Muscle layer of colon (tissue), 2 donors: ENCODE measurements around the gene SAGE1.
"Not testable (repeated sequence)": the region's sequence is repeated elsewhere in the genome, so short reads cannot be mapped to it uniquely, and the experiment has no call there.

ENCODE experiments used
- H3K27ac ChIP-seq: one replicate; pipeline ENCODE4 v1.7.0; 2013; ENCODE audit warnings: low read depth, mild to moderate bottlenecking, low read length, moderate library complexity
- H3K27me3 ChIP-seq, 2 donors: one replicate each; pipeline ENCODE4 v1.7.0; 2013; ENCODE audit warnings: low read length in 2 of 2, mild to moderate bottlenecking in 2 of 2; ENCODE audit not compliant: insufficient read depth in 2 of 2, control insufficient read depth in 1 of 2
- H3K36me3 ChIP-seq: one replicate; pipeline ENCODE4 v1.7.0; 2013; ENCODE audit warnings: mild to moderate bottlenecking, low read length; ENCODE audit not compliant: insufficient read depth
- H3K4me1 ChIP-seq: one replicate; pipeline ENCODE4 v1.7.0; 2013; ENCODE audit warnings: mild to moderate bottlenecking, low read length; ENCODE audit not compliant: insufficient read depth
- H3K4me3 ChIP-seq, 2 donors: one replicate each; pipeline ENCODE4 v1.7.0; 2013; ENCODE audit warnings: low read length in 2 of 2, low read depth in 1 of 2, mild to moderate bottlenecking in 1 of 2, moderate library complexity in 1 of 2
- H3K9ac ChIP-seq: one replicate; pipeline ENCODE4 v1.7.0; 2013; ENCODE audit warnings: low read length
- H3K9me3 ChIP-seq: one replicate; pipeline ENCODE4 v1.7.0; 2013; ENCODE audit warnings: mild to moderate bottlenecking, low read length
- donor health status: abdominal sarcoma.
- donor health status: Adenocarcinoma of cecum.

SAGE1 gene, protein sequence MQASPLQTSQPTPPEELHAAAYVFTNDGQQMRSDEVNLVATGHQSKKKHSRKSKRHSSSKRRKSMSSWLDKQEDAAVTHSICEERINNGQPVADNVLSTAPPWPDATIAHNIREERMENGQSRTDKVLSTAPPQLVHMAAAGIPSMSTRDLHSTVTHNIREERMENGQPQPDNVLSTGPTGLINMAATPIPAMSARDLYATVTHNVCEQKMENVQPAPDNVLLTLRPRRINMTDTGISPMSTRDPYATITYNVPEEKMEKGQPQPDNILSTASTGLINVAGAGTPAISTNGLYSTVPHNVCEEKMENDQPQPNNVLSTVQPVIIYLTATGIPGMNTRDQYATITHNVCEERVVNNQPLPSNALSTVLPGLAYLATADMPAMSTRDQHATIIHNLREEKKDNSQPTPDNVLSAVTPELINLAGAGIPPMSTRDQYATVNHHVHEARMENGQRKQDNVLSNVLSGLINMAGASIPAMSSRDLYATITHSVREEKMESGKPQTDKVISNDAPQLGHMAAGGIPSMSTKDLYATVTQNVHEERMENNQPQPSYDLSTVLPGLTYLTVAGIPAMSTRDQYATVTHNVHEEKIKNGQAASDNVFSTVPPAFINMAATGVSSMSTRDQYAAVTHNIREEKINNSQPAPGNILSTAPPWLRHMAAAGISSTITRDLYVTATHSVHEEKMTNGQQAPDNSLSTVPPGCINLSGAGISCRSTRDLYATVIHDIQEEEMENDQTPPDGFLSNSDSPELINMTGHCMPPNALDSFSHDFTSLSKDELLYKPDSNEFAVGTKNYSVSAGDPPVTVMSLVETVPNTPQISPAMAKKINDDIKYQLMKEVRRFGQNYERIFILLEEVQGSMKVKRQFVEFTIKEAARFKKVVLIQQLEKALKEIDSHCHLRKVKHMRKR

DNA sequence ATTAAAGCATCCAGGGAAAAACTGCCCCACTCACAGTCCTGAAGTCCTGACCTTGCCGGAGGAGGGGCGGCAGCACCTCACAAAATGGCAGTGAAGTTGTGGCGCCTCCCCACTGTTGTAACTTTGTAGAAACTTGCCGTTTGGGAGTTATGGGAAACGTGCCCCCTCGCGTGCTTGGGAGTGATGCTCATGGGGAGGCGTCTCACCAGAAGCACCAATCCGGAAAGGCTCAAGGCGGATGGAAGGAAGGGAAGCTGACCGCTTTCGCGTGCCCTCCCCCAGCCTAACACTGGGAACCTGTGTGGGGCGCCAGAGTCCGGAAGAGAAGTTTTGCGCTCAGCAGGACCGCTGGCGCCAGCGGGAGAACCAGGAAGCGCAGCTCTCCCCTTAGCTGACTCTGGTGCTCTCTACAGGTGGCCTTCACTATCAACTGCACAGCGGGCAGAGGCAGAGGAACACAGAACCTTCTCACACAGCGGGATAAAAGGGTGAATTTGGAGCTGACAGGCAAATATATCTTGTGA is at the start of gene SAGE1, which contains the start of gene CT45A10:
Gene SAGE1, plus strand, starts transcription at position 423 of the 524 bp plus-strand sequence. CDS start 2,527 bp downstream, outside the sequence.
Gene CT45A10, minus strand, starts transcription at position 151 of the 524 bp plus-strand sequence. CDS start 8,100 bp downstream, outside the sequence.
- Histone ChIP-seq H3K4me1 (no peaks in the 10 kb centered on the region), H3K9ac (no peak within 1 kb of the TSS), H3K9me3 (no peaks in the 10 kb centered on the region), H3K36me3 (no peaks in the 10 kb centered on the region), H3K27ac (no peak within 1 kb of the TSS), H3K4me3 (no peak within 1 kb of the TSS), H3K27me3 (no peaks in the 10 kb centered on the region)

DNA sequence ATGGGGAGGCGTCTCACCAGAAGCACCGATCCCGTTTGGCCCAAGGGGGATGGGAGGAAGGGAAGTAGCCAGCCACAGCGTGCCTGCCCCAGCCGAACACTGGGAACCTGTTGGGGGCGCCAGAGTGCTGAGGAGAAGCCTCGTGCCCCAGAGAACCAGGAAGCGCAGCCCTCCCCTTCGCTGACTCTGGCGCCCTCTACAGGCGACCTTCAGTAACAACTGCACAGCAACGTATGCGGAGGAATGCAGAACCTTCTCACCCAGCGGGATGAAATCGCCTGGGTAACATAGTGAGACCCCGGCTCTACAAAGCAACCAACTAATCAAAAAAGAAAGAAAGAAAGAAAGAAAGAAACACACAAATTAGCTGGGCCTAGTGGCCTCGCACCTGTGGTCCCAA is 39.1 kb upstream of the SAGE1 start, which contains the start of gene CT45A8:
Gene CT45A8, minus strand, starts transcription at position 101 of the 400 bp plus-strand sequence. CDS start 3,755 bp downstream, outside the sequence.
- H3K4me3 ChIP-seq, H3K27ac ChIP-seq, H3K27me3 ChIP-seq, H3K4me1 ChIP-seq, H3K9me3 ChIP-seq, H3K9ac ChIP-seq, H3K36me3 ChIP-seq: not testable (repeated sequence)

DNA sequence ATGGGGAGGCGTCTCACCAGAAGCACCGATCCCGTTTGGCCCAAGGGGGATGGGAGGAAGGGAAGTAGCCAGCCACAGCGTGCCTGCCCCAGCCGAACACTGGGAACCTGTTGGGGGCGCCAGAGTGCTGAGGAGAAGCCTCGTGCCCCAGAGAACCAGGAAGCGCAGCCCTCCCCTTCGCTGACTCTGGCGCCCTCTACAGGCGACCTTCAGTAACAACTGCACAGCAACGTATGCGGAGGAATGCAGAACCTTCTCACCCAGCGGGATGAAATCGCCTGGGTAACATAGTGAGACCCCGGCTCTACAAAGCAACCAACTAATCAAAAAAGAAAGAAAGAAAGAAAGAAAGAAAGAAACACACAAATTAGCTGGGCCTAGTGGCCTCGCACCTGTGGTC is 21.8 kb upstream of the SAGE1 start, which contains the start of gene CT45A9:
Gene CT45A9, minus strand, starts transcription at position 101 of the 400 bp plus-strand sequence. CDS start 3,751 bp downstream, outside the sequence.
- not testable (repeated sequence) for H3K9ac ChIP-seq, H3K4me1 ChIP-seq, H3K36me3 ChIP-seq, H3K9me3 ChIP-seq, H3K27ac ChIP-seq, H3K27me3 ChIP-seq, H3K4me3 ChIP-seq

DNA sequence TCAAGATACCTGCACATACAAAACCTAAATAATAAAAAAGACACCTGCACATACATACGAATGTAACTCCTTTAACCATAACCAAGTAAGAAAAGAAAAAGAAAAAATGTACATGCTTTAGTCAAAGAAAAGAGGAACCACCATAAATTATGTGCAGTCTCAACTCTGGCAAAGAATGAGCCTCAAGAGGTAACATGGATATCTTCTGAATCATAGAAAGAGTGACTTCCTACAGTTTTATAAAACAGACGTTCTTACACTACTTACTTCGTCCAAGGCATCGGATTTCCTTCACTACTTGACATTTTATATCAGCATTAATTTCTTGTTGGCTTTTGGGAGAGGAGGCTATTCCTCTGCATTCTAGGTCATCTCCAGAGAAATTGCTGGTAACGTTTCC is 10.8 kb upstream of the SAGE1 start:
- H3K36me3 ChIP-seq, H3K4me3 ChIP-seq, H3K9ac ChIP-seq, H3K27ac ChIP-seq, H3K9me3 ChIP-seq, H3K4me1 ChIP-seq, H3K27me3 ChIP-seq: not testable (repeated sequence)

DNA sequence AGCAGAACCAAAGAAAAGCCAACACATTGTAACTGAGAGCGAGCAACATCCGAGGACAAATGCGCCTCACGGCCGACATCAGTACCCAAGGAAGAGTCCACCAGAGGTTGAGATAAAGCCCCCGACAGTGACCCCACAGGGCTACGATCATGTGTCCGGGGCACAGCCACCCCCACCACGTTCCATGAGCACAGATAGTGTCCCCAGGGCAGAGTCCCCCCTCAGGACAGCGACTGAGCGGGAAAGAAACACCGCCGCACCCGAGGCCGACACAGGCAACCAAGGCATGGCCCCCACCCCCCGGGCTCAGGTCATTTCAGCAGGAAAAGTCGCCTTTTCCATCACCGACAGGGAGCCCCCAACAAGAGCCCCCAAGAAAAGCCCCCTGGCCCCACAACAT is 5.3 kb upstream of the SAGE1 start:
- H3K4me3 ChIP-seq, H3K9ac ChIP-seq, H3K9me3 ChIP-seq, H3K4me1 ChIP-seq, H3K36me3 ChIP-seq, H3K27me3 ChIP-seq, H3K27ac ChIP-seq: not testable (repeated sequence)

DNA sequence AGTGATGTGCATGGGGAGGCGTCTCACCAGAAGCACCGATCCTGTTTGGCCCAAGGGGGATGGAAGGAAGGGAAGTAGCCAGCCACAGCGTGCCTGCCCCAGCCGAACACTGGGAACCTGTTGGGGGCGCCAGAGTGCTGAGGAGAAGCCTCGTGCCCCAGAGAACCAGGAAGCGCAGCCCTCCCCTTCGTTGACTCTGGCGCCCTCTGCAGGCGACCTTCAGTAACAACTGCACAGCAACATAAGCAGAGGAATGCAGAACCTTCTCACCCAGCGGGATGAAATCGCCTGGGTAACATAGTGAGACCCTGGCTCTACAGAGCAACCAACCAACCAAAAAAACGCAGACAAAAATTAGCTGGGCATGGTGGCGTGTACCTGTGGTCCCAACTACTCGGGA is 4.5 kb upstream of the SAGE1 start:
- not testable (repeated sequence) for H3K9me3 ChIP-seq, H3K27ac ChIP-seq, H3K4me1 ChIP-seq, H3K27me3 ChIP-seq, H3K36me3 ChIP-seq, H3K9ac ChIP-seq, H3K4me3 ChIP-seq

DNA sequence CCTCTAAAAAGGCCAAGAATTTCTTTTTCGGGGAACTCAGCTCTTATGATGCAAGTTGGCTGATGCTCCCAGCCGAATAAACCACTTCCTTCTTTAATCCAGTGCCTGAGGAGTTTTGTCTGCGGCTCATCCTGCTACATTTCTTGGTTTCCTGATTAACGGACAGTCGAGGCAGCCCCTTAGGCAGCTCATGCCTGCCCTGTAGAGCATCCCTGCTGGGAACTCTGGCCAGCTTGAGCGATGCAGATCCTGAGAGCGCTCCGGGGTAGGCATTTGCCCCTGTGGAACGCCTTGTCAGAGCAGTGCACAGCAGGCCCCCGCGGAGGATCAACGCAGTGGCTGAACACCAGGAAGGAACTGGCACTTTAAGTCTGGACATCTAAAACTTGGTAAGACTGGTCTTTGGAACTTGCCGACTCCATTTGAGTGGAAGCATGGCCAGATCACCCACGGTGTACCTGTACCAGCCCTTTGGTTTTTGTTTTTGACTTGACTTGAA is 3.4 kb upstream of the SAGE1 start:
- no peaks in the 10 kb centered on the region for H3K4me1 ChIP-seq
- no peaks in the 10 kb centered on the region for H3K9me3 ChIP-seq

DNA sequence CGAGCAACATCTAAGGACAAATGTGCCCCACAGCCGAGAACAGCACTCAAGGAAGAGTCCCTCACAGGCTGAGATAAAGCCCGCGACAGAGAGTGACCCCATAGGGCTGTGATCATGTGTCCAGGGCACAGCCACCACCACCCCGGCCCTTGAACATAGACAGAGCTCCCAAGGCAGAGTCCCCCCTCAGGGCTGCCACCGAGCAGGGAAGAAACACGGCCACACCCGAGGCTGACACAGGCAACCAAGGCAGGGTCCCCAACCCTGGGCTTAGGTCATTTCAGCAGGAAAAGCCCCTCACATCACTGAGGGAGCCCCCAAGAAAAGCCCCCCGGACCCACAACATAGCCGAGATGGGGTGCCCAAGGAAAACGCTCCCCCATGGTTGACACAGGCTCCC is 735 bp upstream of the SAGE1 start:
- H3K27ac ChIP-seq = no peak overlapping the region
- no peak overlapping the region for H3K4me3 ChIP-seq
- H3K36me3 ChIP-seq = no peaks in the 10 kb centered on the region
- no peaks in the 10 kb centered on the region for H3K9me3 ChIP-seq
- no peak overlapping the region for H3K9ac ChIP-seq
- H3K4me1 ChIP-seq = no peaks in the 10 kb centered on the region
- no peaks in the 10 kb centered on the region for H3K27me3 ChIP-seq

More for the DNA sequence above, 3.4 kb upstream of the SAGE1 start:
- no peaks in the 10 kb centered on the region for H3K36me3 ChIP-seq
- no peaks in the 10 kb centered on the region for H3K27me3 ChIP-seq
- H3K27ac ChIP-seq = no peak overlapping the region
- no peak overlapping the region for H3K4me3 ChIP-seq
- no peak overlapping the region for H3K9ac ChIP-seq

DNA sequence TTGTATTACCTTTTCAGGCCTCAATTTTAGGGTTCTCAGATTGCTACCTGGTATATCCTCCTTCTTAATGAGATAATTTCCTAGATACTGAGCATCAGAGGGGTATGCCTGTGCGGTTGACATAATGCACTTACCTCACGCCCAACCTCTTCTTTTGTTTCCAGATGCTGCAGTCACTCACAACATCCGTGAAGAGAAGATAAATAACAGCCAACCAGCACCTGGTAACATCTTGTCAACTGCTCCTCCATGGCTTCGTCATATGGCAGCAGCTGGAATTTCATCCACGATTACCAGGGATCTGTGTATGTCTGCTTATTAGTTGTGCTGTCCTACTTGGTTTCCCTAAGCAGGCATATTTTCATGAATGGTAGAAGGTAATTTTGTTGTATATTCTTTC is 16.7 kb downstream of the SAGE1 start:
- Histone ChIP-seq H3K4me1 (no peaks in the 10 kb centered on the region), H3K9ac (no peak overlapping the region), H3K27ac (no peak overlapping the region), H3K36me3 (no peaks in the 10 kb centered on the region), H3K27me3 (peaks cover 0 to 3% of the 10 kb centered on the region in 2 donors), H3K4me3 (no peak overlapping the region), H3K9me3 (no peaks in the 10 kb centered on the region)

DNA sequence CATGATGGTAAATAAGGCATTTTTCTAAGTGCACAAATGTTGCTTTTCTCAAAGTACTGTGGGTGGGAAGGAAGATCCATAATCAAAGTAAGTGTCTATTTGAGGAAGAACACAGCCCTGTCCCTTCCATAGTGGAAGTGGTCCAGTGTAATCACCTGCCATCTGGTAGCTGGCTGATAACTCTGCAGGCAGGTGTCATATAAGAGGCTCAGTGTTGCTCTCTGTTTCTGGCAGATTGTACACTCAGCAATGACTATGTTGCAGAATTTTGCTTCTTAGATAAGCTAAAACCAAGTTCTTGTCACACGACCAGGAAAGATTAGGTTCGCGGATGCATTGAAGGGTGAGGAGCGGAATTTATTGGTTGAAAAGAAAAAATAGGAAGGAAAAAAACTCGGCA is 20.9 kb downstream of the SAGE1 start:
- Histone ChIP-seq H3K9ac (no peak overlapping the region), H3K27me3 (peaks cover 0 to 5% of the 10 kb centered on the region in 2 donors), H3K4me1 (no peaks in the 10 kb centered on the region), H3K27ac (no peak overlapping the region), H3K4me3 (no peak overlapping the region), H3K36me3 (no peaks in the 10 kb centered on the region), H3K9me3 (no peaks in the 10 kb centered on the region)

DNA sequence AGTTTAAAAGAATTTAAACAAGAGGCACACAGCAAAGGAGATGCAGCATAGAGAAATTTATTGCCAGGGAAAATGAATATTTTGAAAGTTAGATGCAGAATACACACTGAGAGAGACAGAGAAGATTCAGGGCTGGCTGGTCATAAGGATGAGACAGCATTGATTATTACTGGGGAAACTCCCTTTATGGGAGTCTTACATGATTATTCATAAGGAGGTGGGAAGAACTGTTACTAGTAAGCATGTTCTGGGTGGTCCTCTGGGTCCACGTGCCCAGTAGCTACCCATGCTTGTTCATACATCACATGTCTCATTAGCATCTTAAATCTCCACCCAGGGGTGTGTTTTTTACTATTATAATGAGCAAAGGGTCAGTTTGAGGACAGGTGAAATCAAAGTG is 27.0 kb downstream of the SAGE1 start:
- not testable (repeated sequence) for H3K36me3 ChIP-seq, H3K9me3 ChIP-seq, H3K9ac ChIP-seq, H3K27ac ChIP-seq, H3K27me3 ChIP-seq, H3K4me3 ChIP-seq, H3K4me1 ChIP-seq
